Gastrocnemius medialis (tissue), 4 donors: ENCODE data around the gene RAD51B. TPM values are rescaled to one million over a fixed set of nuclear protein-coding genes. Genes with fewer than 3 reads are reported as not detected.
A peak's percentile ranks its signal among the peaks of the same experiment; 100 is the strongest.

Source experiments
- ATAC-seq, 2 donors: fragments of 150-250 bp; one replicate each; pipeline ENCODE4 v1.9.1; 2016
- DNase-seq, 2 donors: peaks; one replicate each; pipeline ENCODE4 v3.0.0-alpha.2; 2019
- H3K27ac ChIP-seq, 4 donors: fragments of 200-600 bp; sonication (generic); 1 replicate in 1 of 4; 2 replicates in 3 of 4; pipeline ENCODE4 v1.5.1; 2016 to 2018; ENCODE audit warnings: mild to moderate bottlenecking in 2 of 4, moderate library complexity in 1 of 4
- H3K27me3 ChIP-seq, 3 donors: fragments of 200-600 bp; sonication (generic) in 2 of 3; 1 replicate in 1 of 3; 2 replicates in 2 of 3; pipeline versions ENCODE4 v1.5.1 to v1.6.0; 2016 to 2019; ENCODE audit warnings: mild to moderate bottlenecking in 1 of 3, moderate library complexity in 1 of 3
- H3K36me3 ChIP-seq, 2 donors: fragments of 200-600 bp; sonication (generic) in 1 of 2; one replicate each; pipeline ENCODE4 v1.5.1; 2017 to 2018
- H3K4me1 ChIP-seq, 2 donors: fragments of 200-600 bp; sonication (generic) in 1 of 2; one replicate each; pipeline ENCODE4 v1.5.1; 2016 to 2017; ENCODE audit warnings: mild to moderate bottlenecking in 2 of 2
- H3K4me3 ChIP-seq, 4 donors: fragments of 200-600 bp; sonication (generic) in 3 of 4; 1 replicate in 1 of 4; 2 replicates in 3 of 4; pipeline ENCODE4 v1.5.1; 2016 to 2019; ENCODE audit warnings: mild to moderate bottlenecking in 2 of 4
- H3K9me3 ChIP-seq, 3 donors: fragments of 200-600 bp; sonication (generic) in 2 of 3; 1 replicate in 1 of 3; 2 replicates in 2 of 3; pipeline ENCODE4 v1.5.1; 2016 to 2019
- POLR2A ChIP-seq, 2 donors: fragments of 450-650 bp; IDR thresholded peaks; one replicate each; pipeline ENCODE4 v1.6.1; 2017; ENCODE audit warnings: antibody characterized with exemption in 2 of 2, mild to moderate bottlenecking in 2 of 2, moderate library complexity in 2 of 2
- in situ Hi-C, 4 donors: fragments of 200-750 bp; cut with MboI; loops; one replicate each; pipeline versions ENCODE4 v1.15.0 to v1.8.0; 2017; ENCODE audit warnings: low sequenced_read_pairs in 4 of 4
- intact Hi-C: fragments of 100-400 bp; cut with DNase I; formaldehyde crosslinking; loops from one replicate; pipeline ENCODE4 v1.15.1; 2023; ENCODE audit warnings: low total_unique reads
- total RNA-seq, 4 donors: library from RNA; depleted of rRNA; stranded (reverse); fragments of >200 nt; gene quantifications; one replicate each; pipeline versions ENCODE4 v1.1.0 to v1.2.3, GENCODE V29; 2016
- TF ChIP-seq, protein P1 (sequence below), 5 experiments: fragments of 450-650 bp in 3 of 5; fragments of 200-600 bp in 2 of 5; sonication (generic) in 2 of 5; IDR thresholded peaks in 4 of 5; conservative IDR thresholded peaks in 1 of 5; 1 replicate in 4 of 5; 2 replicates in 1 of 5; pipeline ENCODE4 v1.5.1; 2016 to 2019; ENCODE audit warnings: antibody characterized with exemption in 5 of 5, mild to moderate bottlenecking in 3 of 5, moderate library complexity in 3 of 5

The RAD51B gene
- total RNA-seq, 4 donors from 2014 or later = 1.6 to 3.3 (median 2.4) TPM

- no peak for DNase-seq
- H3K4me3 ChIP-seq = no peak overlapping the region
- H3K36me3 ChIP-seq = no peaks in the 10 kb centered on the region
- ATAC-seq = no peak
- H3K4me1 ChIP-seq = peaks cover 18 to 55% of the 10 kb centered on the region in 2 donors
- H3K9me3 ChIP-seq = no peaks in the 10 kb centered on the region
- in situ Hi-C loops = loop anchor here in 1 of 4 donors (25.0 kb wide), 1 partner anchor 584 kb away; no protein-coding TSS in a partner anchor
- H3K27ac ChIP-seq = peak overlapping the region in 3 of 4 donors; percentile 2 to 51 (median 23)
- intact Hi-C loops = loop anchor here (5.0 kb wide), 1 partner anchor 141 kb away; no protein-coding TSS in a partner anchor
- TF ChIP-seq, protein P1, sequence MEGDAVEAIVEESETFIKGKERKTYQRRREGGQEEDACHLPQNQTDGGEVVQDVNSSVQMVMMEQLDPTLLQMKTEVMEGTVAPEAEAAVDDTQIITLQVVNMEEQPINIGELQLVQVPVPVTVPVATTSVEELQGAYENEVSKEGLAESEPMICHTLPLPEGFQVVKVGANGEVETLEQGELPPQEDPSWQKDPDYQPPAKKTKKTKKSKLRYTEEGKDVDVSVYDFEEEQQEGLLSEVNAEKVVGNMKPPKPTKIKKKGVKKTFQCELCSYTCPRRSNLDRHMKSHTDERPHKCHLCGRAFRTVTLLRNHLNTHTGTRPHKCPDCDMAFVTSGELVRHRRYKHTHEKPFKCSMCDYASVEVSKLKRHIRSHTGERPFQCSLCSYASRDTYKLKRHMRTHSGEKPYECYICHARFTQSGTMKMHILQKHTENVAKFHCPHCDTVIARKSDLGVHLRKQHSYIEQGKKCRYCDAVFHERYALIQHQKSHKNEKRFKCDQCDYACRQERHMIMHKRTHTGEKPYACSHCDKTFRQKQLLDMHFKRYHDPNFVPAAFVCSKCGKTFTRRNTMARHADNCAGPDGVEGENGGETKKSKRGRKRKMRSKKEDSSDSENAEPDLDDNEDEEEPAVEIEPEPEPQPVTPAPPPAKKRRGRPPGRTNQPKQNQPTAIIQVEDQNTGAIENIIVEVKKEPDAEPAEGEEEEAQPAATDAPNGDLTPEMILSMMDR (IDR thresholded peaks at IDR 0.05 in 4 of 5, conservative IDR thresholded peaks at IDR 0.05 in 1 of 5) = no peak
- no peak for TF ChIP-seq POLR2A (IDR thresholded peaks at IDR 0.05)
- no peaks in the 10 kb centered on the region for H3K27me3 ChIP-seq
Measured at GRCh38 chr14:68520637-68521556, 701.3 kb downstream of the RAD51B start.

DNA sequence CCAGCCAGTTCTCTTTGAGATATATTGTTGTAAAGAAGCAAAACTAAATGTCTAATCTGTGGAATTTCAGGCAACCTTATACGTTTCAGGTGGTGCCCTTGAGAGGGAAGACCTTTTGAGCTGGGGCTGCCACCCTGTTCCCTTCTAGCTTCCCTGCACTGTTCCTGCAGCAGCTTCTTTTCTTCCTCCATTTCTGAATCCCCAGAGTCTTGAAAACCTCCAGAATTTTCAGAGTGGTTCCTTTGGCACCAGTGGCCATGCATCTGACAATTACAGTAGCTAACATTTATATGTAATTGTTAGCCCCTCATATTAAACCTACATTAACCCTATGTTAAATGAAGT lies 702.0 kb downstream of the RAD51B start:
- H3K4me3 ChIP-seq = no peak overlapping the region
- peak overlapping the region in 3 of 4 donors; percentile 2 to 51 (median 23) for H3K27ac ChIP-seq
- intact Hi-C loops (loop anchor here (5.0 kb wide), 1 partner anchor 141 kb away; no protein-coding TSS in a partner anchor), in situ Hi-C loops (loop anchor here in 1 of 4 donors (25.0 kb wide), 1 partner anchor 584 kb away; no protein-coding TSS in a partner anchor)
- DNase-seq (no peak), ATAC-seq (no peak)
- TF ChIP-seq, protein P1 (IDR thresholded peaks at IDR 0.05 in 4 of 5, conservative IDR thresholded peaks at IDR 0.05 in 1 of 5) = no peak
- no peak for TF ChIP-seq POLR2A (IDR thresholded peaks at IDR 0.05)
- no peaks in the 10 kb centered on the region for H3K9me3 ChIP-seq
- no peaks in the 10 kb centered on the region for H3K27me3 ChIP-seq
- H3K36me3 ChIP-seq = no peaks in the 10 kb centered on the region
- peaks cover 18 to 60% of the 10 kb centered on the region in 2 donors for H3K4me1 ChIP-seq

GRCh38 chr14:68521961-68522509 lies 702.5 kb downstream of the RAD51B start:
- TF ChIP-seq, protein P1 (IDR thresholded peaks at IDR 0.05 in 4 of 5, conservative IDR thresholded peaks at IDR 0.05 in 1 of 5) = no peak
- TF ChIP-seq POLR2A (IDR thresholded peaks at IDR 0.05) = no peak
- no peaks in the 10 kb centered on the region for H3K27me3 ChIP-seq
- peak overlapping the region; percentile 2 to 53 (median 52) for H3K27ac ChIP-seq
- in situ Hi-C loops (loop anchor here in 1 of 4 donors (25.0 kb wide), 1 partner anchor 585 kb away; no protein-coding TSS in a partner anchor), intact Hi-C loops (loop anchor here (5.0 kb wide), 1 partner anchor 140 kb away; no protein-coding TSS in a partner anchor)
- no peaks in the 10 kb centered on the region for H3K36me3 ChIP-seq
- no peaks in the 10 kb centered on the region for H3K9me3 ChIP-seq
- H3K4me1 ChIP-seq = peaks cover 18 to 64% of the 10 kb centered on the region in 2 donors
- DNase-seq = no peak
- no peak overlapping the region for H3K4me3 ChIP-seq
- no peak for ATAC-seq

- no peak for DNase-seq
- TF ChIP-seq POLR2A (IDR thresholded peaks at IDR 0.05) = no peak
- TF ChIP-seq, protein P1 (IDR thresholded peaks at IDR 0.05 in 4 of 5, conservative IDR thresholded peaks at IDR 0.05 in 1 of 5) = no peak
- Histone ChIP-seq H3K9me3 (no peaks in the 10 kb centered on the region), H3K4me3 (no peak overlapping the region), H3K27me3 (no peaks in the 10 kb centered on the region), H3K27ac (peak overlapping the region; percentile 10 to 53 (median 52)), H3K4me1 (peaks cover 17 to 63% of the 10 kb centered on the region in 2 donors), H3K36me3 (no peaks in the 10 kb centered on the region)
- ATAC-seq = no peak
- in situ Hi-C loops = loop anchor here in 1 of 4 donors (25.0 kb wide), 1 partner anchor 585 kb away; no protein-coding TSS in a partner anchor
- intact Hi-C loops = loop anchor here (5.0 kb wide), 1 partner anchor 140 kb away; no protein-coding TSS in a partner anchor
Measured at GRCh38 chr14:68522510-68523325, 703.1 kb downstream of the RAD51B start.
